HL-60/S4 treated with retinoic acid at 250 ng/mL for 4 days and 3 days (cell line): Measurements from ENCODE around the gene POU2F1.
"Not testable (repeated sequence)": the region's sequence is repeated elsewhere in the genome, so short reads cannot be mapped to it uniquely, and the experiment has no call there.

Experiments
- in situ Hi-C: fragments of 300-500 bp; cut with MboI; formaldehyde crosslinking; loops from 2 replicates; pipeline ENCODE4 v1.7.0; 2022; ENCODE audit warnings: low sequenced_read_pairs

POU2F1 gene

DNA sequence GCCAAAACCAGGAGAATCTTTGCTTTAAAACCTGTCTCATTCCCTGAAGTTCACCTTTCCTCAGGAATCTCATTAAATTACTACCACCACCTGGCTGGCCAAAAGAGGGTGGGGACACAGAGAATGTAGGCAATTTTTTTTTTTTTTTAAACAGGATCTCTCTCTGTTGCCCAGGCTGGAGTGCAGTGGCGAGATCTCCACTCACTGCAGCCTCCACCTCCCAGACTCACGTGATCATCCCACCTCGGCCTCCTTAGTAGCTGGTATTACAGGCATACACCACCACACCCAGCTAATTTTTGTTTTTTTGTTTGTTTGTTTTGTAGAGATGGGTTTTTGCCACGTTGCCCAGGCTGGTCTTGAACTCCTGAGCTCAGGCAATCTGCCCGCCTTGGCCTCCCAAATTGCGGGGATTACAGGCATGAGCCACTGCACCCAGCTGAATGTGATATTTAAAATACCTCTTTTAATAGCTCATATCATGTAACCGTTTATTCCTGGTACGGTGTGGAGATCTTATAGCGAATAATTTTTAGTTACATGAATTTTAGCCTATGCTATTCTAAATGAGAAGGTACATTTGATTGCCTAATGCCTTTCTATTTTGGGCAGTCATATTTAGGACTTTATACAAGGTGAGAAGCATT is 84.5 kb downstream of the POU2F1 start:
- in situ Hi-C loops, result no loop called here

DNA sequence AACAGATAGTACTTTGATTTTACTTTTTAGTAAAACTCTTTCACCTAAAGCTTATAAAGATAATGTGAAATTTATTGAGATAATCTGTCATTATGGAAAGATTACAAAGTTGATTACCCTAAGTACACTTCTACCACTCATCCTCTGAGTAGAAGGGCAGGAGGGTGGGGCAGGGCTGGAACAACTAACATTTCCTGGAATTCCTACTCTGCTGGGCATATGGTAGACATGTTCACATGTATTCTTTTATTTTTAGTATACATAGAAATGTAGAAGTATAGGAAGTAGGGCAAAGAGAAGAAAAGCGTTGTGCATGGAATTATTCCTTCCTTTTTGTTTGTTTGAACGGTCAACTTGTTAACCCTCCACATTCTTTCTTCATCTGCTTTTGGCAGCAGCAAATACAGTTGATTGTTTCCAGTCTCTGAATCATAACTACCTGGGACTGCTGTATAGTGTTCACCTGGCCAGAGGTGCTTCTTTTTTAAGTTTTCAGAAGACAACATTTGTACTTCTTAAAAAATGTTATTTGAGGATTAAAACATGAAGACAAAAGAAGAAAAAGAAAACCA is 85.1 kb downstream of the POU2F1 start:
- in situ Hi-C loops, result no loop called here

DNA sequence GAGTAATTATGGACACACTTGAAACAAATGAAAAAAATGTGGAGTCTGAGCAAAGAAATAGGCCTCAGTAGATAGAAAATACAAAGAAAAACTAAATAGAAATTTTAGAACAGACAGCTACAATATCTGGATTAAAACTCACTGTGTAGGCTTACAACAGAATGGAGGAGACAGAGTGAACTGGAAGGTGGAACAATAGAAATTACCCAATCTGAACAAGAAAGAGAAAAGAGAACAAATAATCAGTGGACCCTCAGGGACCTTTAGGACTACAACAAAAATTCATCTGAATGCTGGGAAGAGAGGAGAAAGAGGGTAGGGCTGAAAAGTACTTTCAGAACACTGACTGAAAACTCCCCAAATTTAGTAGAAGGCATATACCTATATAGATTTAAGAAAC is 90.0 kb downstream of the POU2F1 start:
- in situ Hi-C loops, result no loop called here

DNA sequence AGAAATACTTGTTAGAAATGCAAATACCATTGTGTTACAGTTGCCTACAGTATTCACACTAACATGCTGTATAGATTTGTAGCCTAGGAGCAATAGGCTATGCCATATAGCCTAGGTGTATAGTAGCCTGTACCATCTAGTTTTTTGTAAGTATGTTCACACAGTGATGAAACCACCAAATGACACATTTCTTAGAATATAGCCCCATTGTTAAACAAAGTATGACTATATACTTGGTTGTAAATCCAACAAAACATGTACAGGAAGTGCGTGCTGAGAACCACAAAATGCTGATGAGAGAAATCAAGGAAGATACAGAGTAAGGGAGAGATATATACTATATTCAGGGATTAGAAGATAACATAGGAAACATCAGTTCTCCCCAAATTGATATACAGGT is 92.2 kb downstream of the POU2F1 start:
- in situ Hi-C loops, result no loop called here

- in situ Hi-C loops, result no loop called here
Observed at GRCh38 chr1:167314671-167315070, 94.0 kb downstream of the POU2F1 start.

- in situ Hi-C loops, result no loop called here
Observed at GRCh38 chr1:167317463-167317862, 96.8 kb downstream of the POU2F1 start.

- in situ Hi-C loops, result not testable (repeated sequence)
Observed at GRCh38 chr1:167319206-167319605, 98.5 kb downstream of the POU2F1 start.

GRCh38 chr1:167322483-167322882 is 101.8 kb downstream of the POU2F1 start:
- in situ Hi-C loops, result no loop called here

DNA sequence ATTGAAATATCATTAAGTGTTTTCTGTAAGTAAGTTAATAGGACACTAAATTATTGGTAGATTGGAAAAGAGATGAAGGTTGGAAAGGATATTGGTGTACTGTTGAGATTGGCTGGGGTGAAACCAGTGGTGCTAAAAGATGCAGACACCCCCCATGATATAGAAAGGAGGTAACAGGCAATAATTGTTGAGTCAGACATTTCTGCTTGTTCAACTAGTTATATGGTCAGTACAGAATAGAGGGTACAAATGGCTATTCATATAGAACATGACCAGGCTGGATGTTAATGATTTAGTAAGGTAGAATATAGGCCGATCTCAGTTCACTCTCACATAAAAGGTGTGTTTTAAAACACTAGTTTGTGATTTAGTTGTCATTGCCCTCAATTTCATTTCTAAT is 104.5 kb downstream of the POU2F1 start:
- in situ Hi-C loops, result no loop called here

- in situ Hi-C loops, result no loop called here
Observed at GRCh38 chr1:167328306-167328815, 107.7 kb downstream of the POU2F1 start.

- in situ Hi-C loops, result no loop called here
Observed at GRCh38 chr1:167328816-167329483, 108.3 kb downstream of the POU2F1 start.

DNA sequence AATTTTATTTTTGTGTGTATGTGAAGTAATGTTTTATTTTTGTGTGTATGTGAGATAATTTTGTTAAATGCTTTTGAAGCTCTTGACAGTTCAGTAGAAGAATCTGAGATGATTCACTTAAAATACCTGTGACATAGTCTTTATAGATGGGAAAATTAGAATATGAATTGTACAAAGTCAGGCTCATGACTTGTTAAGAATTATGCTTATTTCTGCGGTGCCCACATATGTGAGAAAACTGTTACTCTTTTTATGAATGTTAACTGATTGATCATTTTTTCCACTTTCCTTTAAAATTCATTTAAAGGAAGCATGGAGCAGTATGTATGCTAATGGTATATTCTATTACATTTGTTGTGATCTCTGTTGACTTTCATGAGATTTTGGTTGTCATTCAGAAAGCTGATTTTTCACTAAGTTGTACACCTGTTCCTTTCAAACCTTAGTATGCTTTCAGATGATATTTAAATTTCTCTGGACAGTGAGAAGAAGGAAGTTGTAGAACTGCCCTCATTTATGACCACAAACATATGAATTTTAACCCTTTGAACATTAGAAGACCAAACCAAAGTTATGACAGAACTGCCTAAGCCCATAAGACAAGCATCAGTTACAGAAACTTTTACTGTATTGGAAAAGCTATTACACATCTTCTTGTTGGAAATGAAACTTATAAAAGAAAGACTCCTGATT is 110.1 kb downstream of the POU2F1 start:
- in situ Hi-C loops, result no loop called here

GRCh38 chr1:167331650-167332049 is 111.0 kb downstream of the POU2F1 start:
- in situ Hi-C loops, result no loop called here

DNA sequence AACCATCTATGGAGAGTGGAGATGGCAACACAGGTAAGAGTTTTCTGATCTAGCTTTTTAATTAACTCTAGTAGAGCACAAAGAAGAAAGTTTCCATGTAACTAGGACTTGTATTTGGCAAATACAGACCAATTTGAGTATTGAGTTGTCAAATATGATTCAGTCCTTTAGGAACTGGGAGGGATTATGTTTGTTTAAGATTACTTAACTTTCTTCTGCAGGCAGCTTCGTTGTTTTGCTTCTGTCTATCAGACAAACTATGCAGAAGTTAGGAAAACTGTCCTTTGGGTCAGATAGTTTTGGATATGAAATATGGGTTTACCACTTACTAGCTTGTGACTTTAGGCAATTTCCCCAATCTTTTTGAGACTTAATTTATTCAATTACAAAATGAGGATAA is 111.8 kb downstream of the POU2F1 start:
- in situ Hi-C loops, result no loop called here

DNA sequence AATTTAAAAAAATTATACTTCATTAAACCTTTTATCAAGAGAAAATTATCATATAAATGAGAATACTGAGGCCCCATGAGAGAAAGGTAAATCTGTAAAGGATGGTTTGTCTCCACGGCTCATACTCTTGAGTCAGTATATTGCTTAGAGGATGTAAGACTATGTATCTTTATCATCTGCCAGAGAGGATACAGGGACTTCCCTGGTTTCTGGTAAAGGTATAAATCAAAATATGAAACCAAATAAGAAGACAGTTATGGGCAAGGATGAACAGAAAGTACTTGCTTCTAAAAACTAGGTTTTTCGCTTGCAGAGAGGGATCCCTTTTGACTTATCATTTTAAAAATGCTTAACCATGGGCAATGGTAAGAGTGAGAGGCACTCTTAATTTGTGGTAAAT is 112.4 kb downstream of the POU2F1 start:
- in situ Hi-C loops, result no loop called here

DNA sequence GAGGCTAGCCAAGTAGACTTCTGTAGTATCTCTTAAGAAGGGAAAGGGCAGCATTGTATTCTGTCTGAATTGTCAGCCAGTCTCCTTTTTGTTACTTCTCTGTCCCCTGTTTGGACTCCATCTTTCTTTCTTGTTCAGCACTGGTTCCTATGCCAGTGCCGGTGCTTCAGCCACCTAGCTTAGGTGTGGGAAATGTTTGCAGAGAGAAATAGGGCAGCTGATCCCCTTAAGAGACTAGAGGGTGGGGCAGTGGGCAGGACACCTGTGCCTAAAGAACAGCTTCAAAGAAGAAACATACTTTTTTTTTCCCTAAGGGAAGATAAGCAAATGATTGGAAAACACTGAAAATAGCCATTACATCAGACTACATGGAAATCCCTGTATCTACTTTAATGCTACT is 113.0 kb downstream of the POU2F1 start:
- in situ Hi-C loops, result no loop called here

DNA sequence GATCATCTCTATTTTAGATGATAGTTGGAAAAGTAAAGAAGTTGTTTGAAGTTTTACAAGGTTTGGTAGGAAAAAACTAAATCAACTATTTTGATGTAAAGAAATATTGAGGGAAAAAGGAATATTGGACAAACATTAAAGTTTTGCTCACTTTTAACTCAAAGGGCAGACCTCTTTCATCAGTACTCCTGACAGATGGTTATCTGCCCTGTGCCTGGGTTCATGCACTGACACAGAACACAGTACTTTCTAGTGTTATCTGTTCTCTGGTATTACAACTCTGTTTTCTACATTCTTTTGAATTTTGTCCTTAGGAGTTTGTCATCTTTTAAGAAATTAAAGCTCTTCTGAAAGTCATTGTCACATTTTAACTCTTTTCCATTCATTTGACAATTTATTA is 118.7 kb downstream of the POU2F1 start:
- in situ Hi-C loops, result no loop called here

GRCh38 chr1:167342846-167343245 is 122.2 kb downstream of the POU2F1 start:
- in situ Hi-C loops, result no loop called here

DNA sequence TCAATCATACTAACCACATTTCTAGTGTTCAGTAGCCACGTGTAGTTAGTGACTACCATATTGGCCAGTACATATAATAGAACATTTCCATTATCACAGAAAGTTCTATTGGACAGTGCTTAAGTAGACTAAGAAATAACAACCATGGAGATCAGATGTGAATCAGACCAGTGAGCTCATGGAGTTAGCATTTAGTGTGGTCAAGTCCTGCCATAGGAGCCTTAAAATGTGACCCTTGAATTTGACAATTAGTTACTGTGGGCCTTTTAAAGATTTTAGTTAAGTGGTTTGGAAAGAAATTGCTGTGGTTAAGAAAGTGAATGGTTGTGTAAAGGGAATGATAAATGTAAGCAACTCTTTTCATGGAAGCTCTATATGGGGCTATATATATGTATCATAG is 123.4 kb downstream of the POU2F1 start:
- in situ Hi-C loops, result no loop called here

DNA sequence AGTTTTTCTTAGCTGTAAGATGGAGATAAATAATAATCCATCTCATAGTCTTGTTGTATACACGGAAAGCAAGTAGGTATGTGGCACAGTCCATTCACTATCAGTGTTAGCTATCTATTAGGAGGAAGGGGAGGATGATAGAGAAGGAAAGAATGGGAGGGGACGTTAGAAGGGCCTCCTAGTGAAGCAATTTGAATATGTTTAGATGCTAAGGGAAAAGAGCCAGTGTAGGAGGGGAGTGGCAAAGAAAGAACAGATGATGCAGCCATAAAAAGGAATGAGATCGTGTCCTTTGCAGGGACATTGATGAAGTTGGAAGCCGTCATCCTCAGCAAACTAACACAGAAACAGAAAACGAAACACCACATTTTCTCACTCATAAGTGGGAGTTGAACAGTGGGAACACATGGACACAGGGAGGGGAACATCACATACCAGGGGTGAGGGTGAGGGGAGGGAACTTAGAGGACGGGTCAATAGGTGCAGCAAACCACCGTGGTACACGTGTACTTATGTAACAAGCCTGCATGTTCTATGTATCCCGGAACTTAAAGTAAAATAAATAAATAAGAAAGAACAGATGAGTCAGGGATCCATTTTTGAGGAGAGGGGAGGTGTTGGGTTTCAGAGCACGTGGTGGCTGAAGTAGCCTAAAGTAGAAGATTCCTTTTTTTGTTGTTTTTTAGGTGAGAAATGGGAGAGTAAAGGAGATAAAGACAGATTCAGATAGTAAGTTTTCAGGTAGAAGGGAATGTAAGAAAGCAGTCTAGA is 124.1 kb downstream of the POU2F1 start:
- in situ Hi-C loops, result no loop called here

- in situ Hi-C loops, result no loop called here
Observed at GRCh38 chr1:167345386-167345733, 124.7 kb downstream of the POU2F1 start.
